ENCODE measurements around the gene RNF167. TPM values are rescaled to one million over a fixed set of nuclear protein-coding genes. Genes with fewer than 3 reads are reported as not detected.

The RNF167 gene
- total and polyA plus RNA-seq, 2 of the 13 experiments (the other 11 are each of a cell fraction or from before 2014, with no cell fraction given): 44.1 to 45.4 TPM

GRCh38 chr17:4986951-4987766 lies 47.1 kb downstream of the RNF167 start, which contains the start of gene CAMTA2 (continued):
- no peak; the same call in 1 of the 2 replicates for TF ChIP-seq ETS1 (CRISPR knock-in tag; IDR thresholded peaks at IDR 0.05)
- TF ChIP-seq NFIC (IDR thresholded peaks at IDR 0.05; ENCODE audit: low read length): no peak
- TF ChIP-seq SP1 (IDR thresholded peaks at IDR 0.05): no peak
- TF ChIP-seq SP1 (CRISPR knock-in tag; IDR thresholded peaks at IDR 0.05): no peak; the same call in none of the 2 replicates
- no peak for TF ChIP-seq ZNF577 (CRISPR knock-in tag; IDR thresholded peaks at IDR 0.05; ENCODE audit: borderline replicate concordance, low read depth)
- no peak for TF ChIP-seq ZFP36 (IDR thresholded peaks at IDR 0.05; ENCODE audit: borderline replicate concordance, low read depth, low read length, partially characterized antibody)
- no peak; the same call in 1 of the 2 replicates for TF ChIP-seq BATF2 (CRISPR knock-in tag; IDR thresholded peaks at IDR 0.05)
- no peak for TF ChIP-seq JUN (CRISPR knock-in tag; IDR thresholded peaks at IDR 0.05)
- TF ChIP-seq TFE3 (CRISPR knock-in tag; IDR thresholded peaks at IDR 0.05): no peak
- peak; percentile 17 for TF ChIP-seq IKZF4 (CRISPR knock-in tag; IDR thresholded peaks at IDR 0.05; ENCODE audit: borderline replicate concordance, low read depth, not compliant biosample characterization)
- TF ChIP-seq NFKBIZ (CRISPR knock-in tag; IDR thresholded peaks at IDR 0.05): no peak
- TF ChIP-seq, protein P1, sequence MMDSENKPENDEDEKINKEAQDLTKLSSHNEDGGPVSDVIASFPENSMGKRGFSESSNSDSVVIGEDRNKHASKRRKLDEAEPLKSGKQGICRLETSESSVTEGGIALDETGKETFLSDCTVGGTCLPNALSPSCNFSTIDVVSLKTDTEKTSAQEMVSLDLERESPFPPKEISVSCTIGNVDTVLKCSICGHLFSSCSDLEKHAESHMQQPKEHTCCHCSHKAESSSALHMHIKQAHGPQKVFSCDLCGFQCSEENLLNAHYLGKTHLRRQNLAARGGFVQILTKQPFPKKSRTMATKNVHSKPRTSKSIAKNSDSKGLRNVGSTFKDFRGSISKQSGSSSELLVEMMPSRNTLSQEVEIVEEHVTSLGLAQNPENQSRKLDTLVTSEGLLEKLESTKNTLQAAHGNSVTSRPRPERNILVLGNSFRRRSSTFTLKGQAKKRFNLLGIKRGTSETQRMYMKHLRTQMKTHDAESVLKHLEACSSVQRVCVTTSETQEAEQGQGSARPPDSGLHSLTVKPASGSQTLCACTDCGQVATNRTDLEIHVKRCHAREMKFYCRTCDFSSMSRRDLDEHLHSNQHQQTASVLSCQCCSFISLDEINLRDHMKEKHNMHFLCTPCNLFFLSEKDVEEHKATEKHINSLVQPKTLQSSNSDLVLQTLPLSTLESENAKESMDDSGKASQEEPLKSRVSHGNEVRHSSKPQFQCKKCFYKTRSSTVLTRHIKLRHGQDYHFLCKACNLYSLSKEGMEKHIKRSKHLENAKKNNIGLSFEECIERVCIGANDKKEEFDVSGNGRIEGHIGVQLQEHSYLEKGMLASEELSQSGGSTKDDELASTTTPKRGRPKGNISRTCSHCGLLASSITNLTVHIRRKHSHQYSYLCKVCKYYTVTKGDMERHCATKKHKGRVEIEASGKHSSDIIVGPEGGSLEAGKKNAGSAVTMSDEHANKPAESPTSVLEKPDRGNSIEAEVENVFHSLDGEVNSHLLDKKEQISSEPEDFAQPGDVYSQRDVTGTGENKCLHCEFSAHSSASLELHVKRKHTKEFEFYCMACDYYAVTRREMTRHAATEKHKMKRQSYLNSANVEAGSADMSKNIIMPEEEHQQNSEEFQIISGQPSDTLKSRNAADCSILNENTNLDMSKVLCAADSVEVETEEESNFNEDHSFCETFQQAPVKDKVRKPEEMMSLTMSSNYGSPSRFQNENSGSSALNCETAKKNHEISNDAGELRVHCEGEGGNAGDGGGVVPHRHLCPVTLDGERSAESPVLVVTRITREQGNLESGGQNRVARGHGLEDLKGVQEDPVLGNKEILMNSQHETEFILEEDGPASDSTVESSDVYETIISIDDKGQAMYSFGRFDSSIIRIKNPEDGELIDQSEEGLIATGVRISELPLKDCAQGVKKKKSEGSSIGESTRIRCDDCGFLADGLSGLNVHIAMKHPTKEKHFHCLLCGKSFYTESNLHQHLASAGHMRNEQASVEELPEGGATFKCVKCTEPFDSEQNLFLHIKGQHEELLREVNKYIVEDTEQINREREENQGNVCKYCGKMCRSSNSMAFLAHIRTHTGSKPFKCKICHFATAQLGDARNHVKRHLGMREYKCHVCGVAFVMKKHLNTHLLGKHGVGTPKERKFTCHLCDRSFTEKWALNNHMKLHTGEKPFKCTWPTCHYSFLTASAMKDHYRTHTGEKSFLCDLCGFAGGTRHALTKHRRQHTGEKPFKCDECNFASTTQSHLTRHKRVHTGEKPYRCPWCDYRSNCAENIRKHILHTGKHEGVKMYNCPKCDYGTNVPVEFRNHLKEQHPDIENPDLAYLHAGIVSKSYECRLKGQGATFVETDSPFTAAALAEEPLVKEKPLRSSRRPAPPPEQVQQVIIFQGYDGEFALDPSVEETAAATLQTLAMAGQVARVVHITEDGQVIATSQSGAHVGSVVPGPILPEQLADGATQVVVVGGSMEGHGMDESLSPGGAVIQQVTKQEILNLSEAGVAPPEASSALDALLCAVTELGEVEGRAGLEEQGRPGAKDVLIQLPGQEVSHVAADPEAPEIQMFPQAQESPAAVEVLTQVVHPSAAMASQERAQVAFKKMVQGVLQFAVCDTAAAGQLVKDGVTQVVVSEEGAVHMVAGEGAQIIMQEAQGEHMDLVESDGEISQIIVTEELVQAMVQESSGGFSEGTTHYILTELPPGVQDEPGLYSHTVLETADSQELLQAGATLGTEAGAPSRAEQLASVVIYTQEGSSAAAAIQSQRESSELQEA (CRISPR knock-in tag; IDR thresholded peaks at IDR 0.05; ENCODE audit: not compliant biosample characterization): no peak
- peak; percentile 61; the same call in 1 of the 2 replicates for TF ChIP-seq ZBTB26 (CRISPR knock-in tag; IDR thresholded peaks at IDR 0.05; ENCODE audit: borderline replicate concordance)
- no peak for TF ChIP-seq ZNF660 (CRISPR knock-in tag; IDR thresholded peaks at IDR 0.05; ENCODE audit: borderline replicate concordance, low read depth)
- peak in 1 of 2 experiments; percentile 71; a peak in 1 of 4 replicates for TF ChIP-seq KLF16 (CRISPR knock-in tag; IDR thresholded peaks at IDR 0.05)

All from HepG2 (cell line).